Bronchial epithelial cell (primary cell): ENCODE results near the gene MBD6. TPM values are rescaled to one million over a fixed set of nuclear protein-coding genes. Genes with fewer than 3 reads are reported as not detected.
"Not testable (repeated sequence)": the region's sequence is repeated elsewhere in the genome, so short reads cannot be mapped to it uniquely, and the experiment has no call there.

Experiments
- DNase-seq: peaks from one replicate; pipeline ENCODE4 v3.0.0-alpha.2; 2010; ENCODE audit warnings: low read depth
- FAIRE-seq: peaks from 2 replicates; lab custom pipeline; 2011; peaks lifted over from hg19 to GRCh38; lab: Jason Lieb, UNC
- H3K27me3 ChIP-seq: 2 replicates; pipeline ENCODE4 v1.5.1; 2011; ENCODE audit warnings: low read length; ENCODE audit not compliant: control insufficient read depth, insufficient read depth
- H3K36me3 ChIP-seq: 2 replicates; pipeline ENCODE4 v1.5.1; 2011; ENCODE audit warnings: low read length; ENCODE audit not compliant: control insufficient read depth, insufficient read depth
- H3K4me3 ChIP-seq: 2 replicates; pipeline ENCODE4 v1.5.1; 2011; ENCODE audit warnings: mild to moderate bottlenecking, low read depth, low read length, control low read depth
- total RNA-seq: library from RNA; depleted of rRNA; stranded (reverse); fragments of >200 nt; gene quantifications from 2 replicates; pipeline ENCODE4 v1.2.1, GENCODE V29; 2014
- TF ChIP-seq, protein P1 (sequence below): IDR thresholded peaks from 2 replicates; pipeline ENCODE4 v1.5.1; 2011; ENCODE audit warnings: mild to moderate bottlenecking, moderate library complexity, low read length, control low read depth, inconsistent platforms; ENCODE audit not compliant: insufficient read depth, severe bottlenecking

MBD6 gene
- total RNA-seq, 1 donor from 2014 or later: 5.0 TPM

DNA sequence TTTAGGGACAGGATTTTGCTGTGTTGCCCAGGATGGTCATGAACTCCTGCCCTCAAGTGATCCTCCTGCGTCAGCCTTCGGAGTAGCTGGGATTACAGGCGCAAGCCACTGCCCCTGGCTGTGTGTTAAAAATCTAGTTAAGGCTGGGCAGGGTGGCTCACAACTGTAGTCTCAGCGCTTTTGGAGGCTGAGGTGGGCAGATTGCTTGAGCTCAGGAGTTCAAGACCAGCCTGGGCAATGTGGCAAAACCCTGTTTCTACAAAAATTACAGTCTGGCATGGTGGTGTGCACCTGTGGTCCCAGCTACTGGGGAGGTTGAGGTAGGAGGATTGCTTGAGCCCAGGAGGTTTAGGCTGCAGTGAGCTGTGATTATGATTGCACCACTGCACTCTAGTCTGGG, 11.5 kb upstream of the MBD6 start:
- no peak overlapping the region for H3K4me3 ChIP-seq
- TF ChIP-seq, protein P1, sequence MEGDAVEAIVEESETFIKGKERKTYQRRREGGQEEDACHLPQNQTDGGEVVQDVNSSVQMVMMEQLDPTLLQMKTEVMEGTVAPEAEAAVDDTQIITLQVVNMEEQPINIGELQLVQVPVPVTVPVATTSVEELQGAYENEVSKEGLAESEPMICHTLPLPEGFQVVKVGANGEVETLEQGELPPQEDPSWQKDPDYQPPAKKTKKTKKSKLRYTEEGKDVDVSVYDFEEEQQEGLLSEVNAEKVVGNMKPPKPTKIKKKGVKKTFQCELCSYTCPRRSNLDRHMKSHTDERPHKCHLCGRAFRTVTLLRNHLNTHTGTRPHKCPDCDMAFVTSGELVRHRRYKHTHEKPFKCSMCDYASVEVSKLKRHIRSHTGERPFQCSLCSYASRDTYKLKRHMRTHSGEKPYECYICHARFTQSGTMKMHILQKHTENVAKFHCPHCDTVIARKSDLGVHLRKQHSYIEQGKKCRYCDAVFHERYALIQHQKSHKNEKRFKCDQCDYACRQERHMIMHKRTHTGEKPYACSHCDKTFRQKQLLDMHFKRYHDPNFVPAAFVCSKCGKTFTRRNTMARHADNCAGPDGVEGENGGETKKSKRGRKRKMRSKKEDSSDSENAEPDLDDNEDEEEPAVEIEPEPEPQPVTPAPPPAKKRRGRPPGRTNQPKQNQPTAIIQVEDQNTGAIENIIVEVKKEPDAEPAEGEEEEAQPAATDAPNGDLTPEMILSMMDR: no peak
- no peaks in the 10 kb centered on the region for H3K27me3 ChIP-seq
- H3K36me3 ChIP-seq: peaks cover 26% of the 10 kb centered on the region
- DNase-seq: no peak
- FAIRE-seq: no peak

DNA sequence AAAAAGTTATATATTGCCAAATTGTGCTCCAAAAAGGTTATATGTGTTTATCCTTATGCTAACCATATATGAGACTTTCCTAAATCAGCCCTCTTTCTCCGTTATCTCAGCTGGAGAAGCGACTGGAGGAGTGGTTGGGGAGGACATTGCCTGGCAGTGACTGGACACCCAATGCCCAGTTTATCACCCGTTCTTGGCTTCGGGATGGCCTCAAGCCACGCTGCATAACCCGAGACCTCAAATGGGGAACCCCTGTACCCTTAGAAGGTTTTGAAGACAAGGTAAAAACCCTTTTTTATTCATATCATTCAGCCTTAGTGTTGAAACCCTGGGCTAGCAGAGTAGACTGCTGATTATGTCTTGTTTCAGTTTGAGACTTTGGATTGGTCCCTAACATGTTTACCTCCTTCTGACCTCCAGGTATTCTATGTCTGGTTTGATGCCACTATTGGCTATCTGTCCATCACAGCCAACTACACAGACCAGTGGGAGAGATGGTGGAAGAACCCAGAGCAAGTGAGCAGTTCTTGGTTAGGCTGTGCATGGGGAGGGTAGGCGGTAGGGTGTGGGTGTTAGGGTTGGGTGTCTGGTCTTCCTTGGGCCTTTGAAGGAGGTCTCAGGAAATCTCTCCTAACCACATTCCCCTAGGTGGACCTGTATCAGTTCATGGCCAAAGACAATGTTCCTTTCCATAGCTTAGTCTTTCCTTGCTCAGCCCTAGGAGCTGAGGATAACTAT, 10.9 kb upstream of the MBD6 start:
- FAIRE-seq (no peak), DNase-seq (no peak)
- TF ChIP-seq, protein P1: no peak
- H3K36me3 ChIP-seq: peaks cover 32% of the 10 kb centered on the region
- H3K27me3 ChIP-seq: no peaks in the 10 kb centered on the region
- no peak overlapping the region for H3K4me3 ChIP-seq

DNA sequence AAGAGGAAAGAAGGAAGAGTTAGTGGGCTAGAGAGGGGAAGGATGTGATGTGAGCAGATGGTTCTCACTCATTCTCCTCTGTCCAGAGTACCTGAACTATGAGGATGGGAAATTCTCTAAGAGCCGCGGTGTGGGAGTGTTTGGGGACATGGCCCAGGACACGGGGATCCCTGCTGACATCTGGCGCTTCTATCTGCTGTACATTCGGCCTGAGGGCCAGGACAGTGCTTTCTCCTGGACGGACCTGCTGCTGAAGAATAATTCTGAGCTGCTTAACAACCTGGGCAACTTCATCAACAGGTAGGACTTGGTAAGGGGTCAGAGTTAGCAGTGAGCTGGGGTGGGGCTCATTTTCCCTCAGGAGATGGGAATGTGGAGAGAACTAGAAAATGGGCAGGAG, 10.0 kb upstream of the MBD6 start:
- TF ChIP-seq, protein P1: no peak
- FAIRE-seq: no peak
- H3K27me3 ChIP-seq: no peaks in the 10 kb centered on the region
- H3K4me3 ChIP-seq: no peak overlapping the region
- peaks cover 36% of the 10 kb centered on the region for H3K36me3 ChIP-seq
- no peak for DNase-seq

DNA sequence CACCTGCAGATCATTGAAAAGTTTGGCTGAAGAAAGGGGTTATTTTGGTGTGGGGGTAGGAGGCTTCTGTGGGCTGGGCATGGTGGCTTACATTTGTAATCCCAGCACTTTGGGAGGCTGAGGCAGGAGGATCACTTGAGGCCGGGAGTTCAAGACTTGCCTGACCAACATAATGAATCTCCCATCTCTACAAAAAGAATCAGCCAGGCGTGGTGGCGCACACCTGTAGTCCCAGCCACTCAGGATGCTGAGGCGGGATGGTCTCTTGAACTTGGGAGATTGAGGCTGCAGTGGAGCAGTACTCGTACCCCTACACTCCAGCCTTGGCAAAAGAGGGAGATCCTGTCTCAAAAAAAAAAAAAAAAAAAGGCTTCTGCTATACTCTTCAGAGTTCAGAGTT, 9.4 kb upstream of the MBD6 start:
- H3K36me3 ChIP-seq: peaks cover 39% of the 10 kb centered on the region
- FAIRE-seq: no peak
- TF ChIP-seq, protein P1: no peak
- DNase-seq: no peak
- H3K4me3 ChIP-seq: no peak overlapping the region
- H3K27me3 ChIP-seq: no peaks in the 10 kb centered on the region

DNA sequence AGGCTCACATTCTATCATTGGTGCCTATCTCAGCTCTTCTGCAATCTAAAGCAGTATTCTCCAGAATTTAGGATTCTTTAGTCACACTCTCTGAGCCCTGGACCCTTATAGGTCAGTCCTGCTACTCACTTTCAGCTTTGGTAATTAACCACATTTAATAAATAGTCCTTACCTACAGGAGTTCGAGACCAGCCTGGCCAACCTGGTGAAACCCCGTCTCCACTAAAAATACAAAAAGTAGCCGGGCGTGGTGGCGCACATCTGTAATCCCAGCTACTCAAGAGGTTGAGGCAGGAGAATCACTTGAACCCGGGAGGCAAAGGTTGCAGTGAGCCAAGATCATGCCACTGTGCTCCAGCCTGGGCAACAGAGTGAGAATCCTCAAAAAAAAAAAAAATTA, 8.9 kb upstream of the MBD6 start:
- DNase-seq, H3K27me3 ChIP-seq, FAIRE-seq, H3K4me3 ChIP-seq: not testable (repeated sequence)
- peaks cover 43% of the 10 kb centered on the region for H3K36me3 ChIP-seq

DNA sequence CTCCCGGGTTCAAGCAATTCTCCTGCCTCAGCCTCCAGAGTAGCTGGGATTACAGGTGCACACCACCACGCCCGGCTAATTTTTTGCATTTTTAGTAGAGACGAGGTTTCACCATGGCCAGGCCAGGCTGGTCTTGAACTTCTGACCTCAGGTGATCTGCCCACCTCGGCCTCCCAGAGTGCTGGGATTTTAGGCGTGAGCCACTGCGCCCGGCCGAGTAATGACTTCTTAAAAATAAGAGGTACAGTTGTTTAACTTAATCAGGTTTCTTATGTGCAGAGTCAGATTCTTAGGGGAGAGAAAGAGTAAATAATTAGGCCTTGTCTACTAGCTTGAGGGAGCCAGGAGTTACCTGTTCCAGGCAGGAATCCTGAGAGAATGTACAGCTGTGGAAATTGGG, 8.4 kb upstream of the MBD6 start:
- peaks cover 45% of the 10 kb centered on the region for H3K36me3 ChIP-seq
- H3K27me3 ChIP-seq, FAIRE-seq, H3K4me3 ChIP-seq, DNase-seq: not testable (repeated sequence)
